ENCODE results near the gene CATSPERZ.

Gene CATSPERZ

DNA sequence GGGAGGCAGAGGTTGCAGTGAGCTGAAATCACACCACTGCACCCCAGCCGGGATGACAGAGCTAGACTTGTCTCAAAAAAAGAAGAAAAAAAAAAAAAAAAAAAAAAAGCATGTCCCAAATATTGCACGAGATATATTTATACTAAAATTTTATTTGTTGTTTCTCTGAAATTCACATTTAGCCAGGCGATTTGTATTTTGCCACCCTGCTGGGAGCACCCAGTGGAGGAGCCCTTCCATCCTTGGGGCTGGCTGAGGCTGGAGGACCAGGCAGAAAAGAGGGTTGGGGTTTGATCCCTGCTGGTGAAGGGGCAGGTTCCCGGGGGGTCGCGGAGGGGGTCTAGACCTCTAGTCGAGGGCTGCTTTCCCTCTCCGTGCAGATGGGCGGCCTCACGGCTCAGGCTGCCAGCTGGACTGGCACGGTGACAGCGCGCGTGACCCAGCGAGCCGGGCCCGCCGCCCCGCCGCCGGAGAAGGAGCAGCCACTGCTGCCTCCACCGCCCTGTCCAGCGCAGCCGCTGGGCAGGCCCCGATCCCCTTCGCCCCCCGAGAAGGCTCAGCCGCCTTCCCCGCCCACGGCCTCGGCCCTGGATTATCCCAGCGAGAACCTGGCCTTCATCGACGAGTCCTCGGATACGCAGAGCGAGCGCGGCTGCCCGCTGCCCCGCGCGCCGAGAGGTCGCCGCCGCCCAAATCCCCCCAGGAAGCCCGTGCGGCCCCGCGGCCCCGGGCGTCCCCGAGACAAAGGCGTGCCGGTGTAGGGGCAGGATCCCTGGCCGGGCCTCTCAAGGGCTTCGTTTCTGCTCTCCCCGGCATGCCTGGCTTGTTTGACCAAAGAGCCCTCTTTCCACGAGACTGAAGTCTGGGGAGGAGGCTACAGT lies 952 bp upstream of the CATSPERZ start:
- H3K9ac ChIP-seq = peak overlapping the region in 10 of 11 experiments; percentile 8 to 49 (median 24); a peak in 11 of 22 replicates
- no peaks in the 10 kb centered on the region for H3K36me3 ChIP-seq
- peak overlapping the region; percentile 83 to 93 (median 89) for H3K4me2 ChIP-seq
- H4K20me1 ChIP-seq = peaks cover 0 to 52% (median 32%) of the 10 kb centered on the region in 11 experiments; a peak in 18 of 22 replicates
- no peaks in the 10 kb centered on the region for H3K9me3 ChIP-seq (replicated peaks in 1 of 11)
- no peak overlapping the region for H3K27ac ChIP-seq
- peak overlapping the region; percentile 36 to 62 (median 49); a peak in 18 of 20 replicates for H3K4me3 ChIP-seq
- peaks cover 79 to 86% (median 81%) of the 10 kb centered on the region in 11 experiments for H3K27me3 ChIP-seq
- TF ChIP-seq Cebpa-rat (IDR thresholded peaks at IDR 0.05) = no peak
- H3K4me1 ChIP-seq = peaks cover 27 to 43% (median 32%) of the 10 kb centered on the region in 10 experiments

GRCh38 chr11:64303109-64304031 lies 3.2 kb downstream of the CATSPERZ start:
- peak overlapping the region in 8 of 10 experiments; percentile 58 to 72 (median 66); a peak in 13 of 20 replicates for H3K4me3 ChIP-seq

GRCh38 chr11:64304032-64304315 lies 3.8 kb downstream of the CATSPERZ start:
- no peaks in the 10 kb centered on the region for H3K9me3 ChIP-seq (replicated peaks in 1 of 11)
- H4K20me1 ChIP-seq = peaks cover 19 to 47% (median 40%) of the 10 kb centered on the region in 11 experiments; a peak in 21 of 22 replicates
- peak overlapping the region; percentile 85 to 95 (median 91); a peak in 21 of 22 replicates for H3K9ac ChIP-seq
- peak overlapping the region in 10 of 11 experiments; percentile 91 to 98 (median 96); a peak in 19 of 22 replicates for H3K27ac ChIP-seq
- peak overlapping the region; percentile 58 to 72 (median 66); a peak in 19 of 20 replicates for H3K4me3 ChIP-seq
- TF ChIP-seq Cebpa-rat (IDR thresholded peaks at IDR 0.05) = no peak
- peaks cover 31 to 38% (median 33%) of the 10 kb centered on the region in 11 experiments for H3K27me3 ChIP-seq
- H3K4me1 ChIP-seq = peaks cover 46 to 67% (median 52%) of the 10 kb centered on the region in 10 experiments
- peak overlapping the region; percentile 80 to 99 (median 91) for H3K4me2 ChIP-seq
- H3K36me3 ChIP-seq = peaks cover 11 to 20% (median 14%) of the 10 kb centered on the region in 11 experiments; a peak in 19 of 22 replicates

More at GRCh38 chr11:64303109-64304031, 3.2 kb downstream of the CATSPERZ start:
- peaks cover 47 to 65% (median 52%) of the 10 kb centered on the region in 10 experiments for H3K4me1 ChIP-seq
- peaks cover 37 to 44% (median 39%) of the 10 kb centered on the region in 11 experiments for H3K27me3 ChIP-seq
- H3K36me3 ChIP-seq = peaks cover 11 to 17% (median 13%) of the 10 kb centered on the region in 11 experiments; a peak in 19 of 22 replicates
- no peak for TF ChIP-seq Cebpa-rat (IDR thresholded peaks at IDR 0.05)
- H4K20me1 ChIP-seq = peaks cover 19 to 48% (median 40%) of the 10 kb centered on the region in 11 experiments; a peak in 21 of 22 replicates
- H3K9ac ChIP-seq = peak overlapping the region in 10 of 11 experiments; percentile 85 to 95 (median 91); a peak in 18 of 22 replicates
- peak overlapping the region; percentile 80 to 99 (median 91) for H3K4me2 ChIP-seq
- no peaks in the 10 kb centered on the region for H3K9me3 ChIP-seq (replicated peaks in 1 of 11)
- H3K27ac ChIP-seq = peak overlapping the region in 8 of 11 experiments; percentile 92 to 98 (median 98); a peak in 13 of 22 replicates

DNA sequence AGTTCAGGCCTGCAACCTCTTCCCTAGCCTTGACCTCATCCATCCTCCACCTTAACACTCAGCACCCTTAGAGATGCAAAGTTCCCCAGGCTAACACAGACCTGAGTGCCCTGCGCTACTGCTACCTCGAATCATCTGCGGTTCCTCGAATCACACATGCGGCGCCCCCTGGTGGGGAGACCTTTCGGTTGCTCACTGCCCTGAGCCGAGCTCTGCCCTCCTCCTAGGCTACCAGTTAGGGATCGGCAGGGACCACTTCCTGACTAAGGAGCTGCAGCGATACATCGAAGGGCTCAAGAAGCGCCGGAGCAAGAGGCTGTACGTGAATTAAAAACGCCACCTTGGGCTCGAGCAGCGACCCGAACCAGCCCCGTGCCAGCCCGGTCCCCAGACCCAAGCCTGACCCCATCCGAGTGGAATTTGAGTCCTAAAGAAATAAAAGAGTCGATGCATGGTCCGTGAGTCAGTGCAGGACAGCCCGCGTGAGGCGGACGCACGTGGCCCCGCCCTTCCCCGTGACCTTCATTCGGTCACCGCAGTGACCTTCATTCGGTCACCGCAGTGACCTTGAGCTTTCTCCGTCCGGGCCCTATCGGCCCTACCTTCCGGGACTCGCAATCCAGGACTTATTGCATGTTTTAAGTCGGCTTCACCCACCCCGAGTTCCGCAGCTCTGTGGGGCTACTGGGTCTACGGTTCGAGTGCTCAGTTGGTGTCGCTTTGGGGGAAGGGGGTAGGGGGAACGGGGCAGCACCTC lies 4.3 kb downstream of the CATSPERZ start:
- Histone ChIP-seq H3K4me1 (peaks cover 41 to 67% (median 47%) of the 10 kb centered on the region in 10 experiments), H3K4me3 (peak overlapping the region; percentile 58 to 72 (median 66)), H3K36me3 (peaks cover 11 to 25% (median 14%) of the 10 kb centered on the region in 11 experiments; a peak in 19 of 22 replicates), H3K4me2 (peak overlapping the region; percentile 80 to 99 (median 91)), H3K9ac (peak overlapping the region; percentile 85 to 95 (median 91)), H3K9me3 (replicated peaks in 1 of 11) (no peaks in the 10 kb centered on the region), H3K27ac (peak overlapping the region; percentile 85 to 98 (median 96)), H4K20me1 (peaks cover 19 to 47% (median 36%) of the 10 kb centered on the region in 11 experiments; a peak in 20 of 22 replicates), H3K27me3 (peaks cover 26 to 33% (median 28%) of the 10 kb centered on the region in 11 experiments)
- TF ChIP-seq Cebpa-rat (IDR thresholded peaks at IDR 0.05) = no peak

- H3K4me3 ChIP-seq = peak within 1 kb of the TSS; percentile 69 to 94 (median 84)
- H3K4me1 ChIP-seq = peaks cover 34 to 65% (median 40%) of the 10 kb centered on the region in 10 experiments
- no peaks in the 10 kb centered on the region for H3K9me3 ChIP-seq (replicated peaks in 1 of 11)
- TF ChIP-seq Cebpa-rat (IDR thresholded peaks at IDR 0.05) = peak in 4 of 11 experiments; percentile 28 to 50 (median 42); a peak in 3 of 22 replicates
- H3K36me3 ChIP-seq = peaks cover 11 to 32% (median 15%) of the 10 kb centered on the region in 11 experiments; a peak in 19 of 22 replicates
- peak within 1 kb of the TSS; percentile 92 to 100 (median 97) for H3K4me2 ChIP-seq
- peak within 1 kb of the TSS; percentile 85 to 98 (median 97) for H3K27ac ChIP-seq
- peak within 1 kb of the TSS; percentile 85 to 96 (median 94) for H3K9ac ChIP-seq
- H4K20me1 ChIP-seq = peaks cover 19 to 47% (median 35%) of the 10 kb centered on the region in 11 experiments; a peak in 20 of 22 replicates
- H3K27me3 ChIP-seq = peaks cover 19 to 26% (median 21%) of the 10 kb centered on the region in 11 experiments
These were observed 5.0 kb downstream of the CATSPERZ start, which contains the start of gene ESRRA for GRCh38 chr11:64305075-64305690. ESRRA (plus strand) TSS chr11:64305524; CDS start chr11:64307180, 1,656 bp downstream.

DNA sequence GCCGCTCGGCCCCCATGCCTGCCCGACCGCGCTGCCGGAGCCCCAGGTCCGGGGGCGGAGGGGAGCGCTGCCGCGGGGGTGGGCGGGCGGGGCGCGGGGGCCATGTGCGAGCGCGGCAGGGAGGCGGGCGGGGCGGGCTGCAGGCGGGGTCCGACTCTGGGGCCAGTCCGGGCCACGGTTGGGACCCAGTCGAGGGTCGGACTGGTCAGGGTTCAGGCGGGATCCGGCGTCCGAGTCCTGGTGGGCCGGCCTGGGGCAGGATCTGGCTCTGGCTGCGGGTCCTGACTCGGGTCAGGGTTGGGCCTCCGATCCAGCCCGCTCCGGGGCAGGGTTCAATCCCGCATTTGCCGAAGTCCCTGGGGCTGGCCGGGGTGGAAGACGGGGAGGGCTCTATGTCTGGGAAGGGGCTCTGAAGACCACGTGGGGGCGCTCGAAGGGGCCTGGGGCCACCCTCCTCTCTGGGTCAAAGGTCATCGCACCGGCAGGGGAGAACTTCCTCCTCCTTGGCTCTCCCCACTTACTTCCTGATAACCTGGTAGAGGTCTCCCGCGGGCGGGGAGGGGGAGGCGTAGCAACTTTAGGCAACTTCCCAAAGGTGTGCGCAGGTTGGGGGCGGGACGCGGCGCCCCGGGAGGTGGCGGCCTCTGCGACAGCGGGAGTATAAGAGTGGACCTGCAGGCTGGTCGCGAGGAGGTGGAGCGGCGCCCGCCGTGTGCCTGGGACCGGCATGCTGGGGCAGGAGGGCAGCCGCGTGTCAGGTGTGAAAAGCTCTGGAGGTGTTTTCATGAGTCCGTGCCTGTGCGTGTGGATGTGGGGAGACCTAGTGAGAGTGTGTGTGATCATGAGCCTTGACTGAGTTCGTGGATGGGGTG lies 5.8 kb downstream of the CATSPERZ start:
- peaks cover 18 to 47% (median 36%) of the 10 kb centered on the region in 11 experiments; a peak in 20 of 22 replicates for H4K20me1 ChIP-seq
- no peak for TF ChIP-seq Cebpa-rat (IDR thresholded peaks at IDR 0.05)
- H3K4me3 ChIP-seq = peak overlapping the region; percentile 69 to 94 (median 84)
- peaks cover 12 to 39% (median 19%) of the 10 kb centered on the region in 11 experiments; a peak in 19 of 22 replicates for H3K36me3 ChIP-seq
- peaks cover 30 to 64% (median 34%) of the 10 kb centered on the region in 10 experiments for H3K4me1 ChIP-seq
- H3K27ac ChIP-seq = peak overlapping the region; percentile 64 to 97 (median 92)
- H3K9me3 ChIP-seq (replicated peaks in 1 of 11) = no peaks in the 10 kb centered on the region
- peaks cover 12 to 19% (median 14%) of the 10 kb centered on the region in 11 experiments for H3K27me3 ChIP-seq
- H3K9ac ChIP-seq = peak overlapping the region; percentile 85 to 96 (median 92)
- peak overlapping the region; percentile 92 to 100 (median 97) for H3K4me2 ChIP-seq
